Measurements from ENCODE around the gene ARHGEF3.

DNA sequence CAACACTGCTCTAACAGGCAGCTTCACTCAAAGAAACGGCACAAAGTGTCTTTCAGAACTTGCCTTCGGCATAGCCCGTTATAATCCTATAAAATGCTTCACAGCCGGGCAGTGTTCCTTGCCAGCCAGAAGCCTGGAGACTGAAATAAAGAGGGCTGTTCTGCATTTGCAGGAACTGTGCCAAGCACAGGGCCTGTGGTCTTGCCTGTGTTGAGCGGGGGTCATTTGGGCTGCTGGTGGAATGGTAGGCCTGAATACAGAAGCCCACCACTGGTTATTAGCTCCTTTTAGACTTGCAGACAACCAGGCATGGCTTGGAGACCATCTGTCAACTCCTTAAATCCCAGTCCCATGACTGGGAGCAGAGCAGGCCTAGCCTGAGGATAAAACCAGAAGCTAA is 4.7 kb upstream of the ARHGEF3 start:
- TF ChIP-seq EP300 (IDR thresholded peaks at IDR 0.05): no peak
- TF ChIP-seq, protein P1, sequence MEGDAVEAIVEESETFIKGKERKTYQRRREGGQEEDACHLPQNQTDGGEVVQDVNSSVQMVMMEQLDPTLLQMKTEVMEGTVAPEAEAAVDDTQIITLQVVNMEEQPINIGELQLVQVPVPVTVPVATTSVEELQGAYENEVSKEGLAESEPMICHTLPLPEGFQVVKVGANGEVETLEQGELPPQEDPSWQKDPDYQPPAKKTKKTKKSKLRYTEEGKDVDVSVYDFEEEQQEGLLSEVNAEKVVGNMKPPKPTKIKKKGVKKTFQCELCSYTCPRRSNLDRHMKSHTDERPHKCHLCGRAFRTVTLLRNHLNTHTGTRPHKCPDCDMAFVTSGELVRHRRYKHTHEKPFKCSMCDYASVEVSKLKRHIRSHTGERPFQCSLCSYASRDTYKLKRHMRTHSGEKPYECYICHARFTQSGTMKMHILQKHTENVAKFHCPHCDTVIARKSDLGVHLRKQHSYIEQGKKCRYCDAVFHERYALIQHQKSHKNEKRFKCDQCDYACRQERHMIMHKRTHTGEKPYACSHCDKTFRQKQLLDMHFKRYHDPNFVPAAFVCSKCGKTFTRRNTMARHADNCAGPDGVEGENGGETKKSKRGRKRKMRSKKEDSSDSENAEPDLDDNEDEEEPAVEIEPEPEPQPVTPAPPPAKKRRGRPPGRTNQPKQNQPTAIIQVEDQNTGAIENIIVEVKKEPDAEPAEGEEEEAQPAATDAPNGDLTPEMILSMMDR (IDR thresholded peaks at IDR 0.05): no peak
- no peak for TF ChIP-seq POLR2A (IDR thresholded peaks at IDR 0.05)

Data from ovary (tissue), 3 donors.